GM23338 (cell line): Measurements from ENCODE around the gene IQGAP2. TPM values are rescaled to one million over a fixed set of nuclear protein-coding genes. Genes with fewer than 3 reads are reported as not detected.

Experiments used
- ATAC-seq: fragments of 200-7000 bp; cut with Tn5 transposase; 3 replicates; pipeline ENCODE4 v1.9.1; 2020
- DNase-seq: peaks from one replicate; pipeline ENCODE4 v3.0.0-alpha.2; 2015; ENCODE audit warnings: low spot score
- H2AFZ ChIP-seq: fragments of 200-600 bp; sonication (generic); 2 replicates; pipeline ENCODE4 v1.8.0; 2016; ENCODE audit warnings: antibody characterized with exemption, mild to moderate bottlenecking, moderate library complexity
- H3F3A ChIP-seq: fragments of 200-600 bp; sonication (generic); replicated peaks from 2 replicates; pipeline ENCODE4 v1.8.0; 2017; ENCODE audit warnings: antibody characterized with exemption, mixed run types, low read depth
- H3K27ac ChIP-seq: fragments of 200-600 bp; sonication (generic); 2 replicates; pipeline ENCODE4 v1.6.1; 2016; ENCODE audit warnings: low read depth
- H3K27me3 ChIP-seq: fragments of 200-600 bp; sonication (generic); 2 replicates; pipeline ENCODE4 v1.8.0; 2016; ENCODE audit warnings: mild to moderate bottlenecking, mixed run types, moderate library complexity; ENCODE audit not compliant: insufficient read depth
- H3K36me3 ChIP-seq: fragments of 200-600 bp; sonication (generic); 2 replicates; pipeline ENCODE4 v1.8.0; 2016; ENCODE audit warnings: mild to moderate bottlenecking; ENCODE audit not compliant: insufficient read depth
- H3K4me1 ChIP-seq: fragments of 200-600 bp; sonication (generic); 2 replicates; pipeline ENCODE4 v1.8.0; 2016; ENCODE audit warnings: mild to moderate bottlenecking, moderate library complexity; ENCODE audit not compliant: insufficient read depth
- H3K4me2 ChIP-seq: fragments of 200-600 bp; sonication (generic); 2 replicates; pipeline ENCODE4 v1.7.1; 2017; ENCODE audit warnings: mixed run types
- H3K4me3 ChIP-seq: fragments of 200-600 bp; sonication (generic); 2 replicates; pipeline ENCODE4 v1.6.1; 2016; ENCODE audit warnings: mixed run types
- H3K79me2 ChIP-seq: fragments of 200-600 bp; sonication (generic); replicated peaks from 2 replicates; pipeline ENCODE4 v1.8.0; 2017; ENCODE audit warnings: mild to moderate bottlenecking; ENCODE audit not compliant: insufficient read depth
- H3K9me2 ChIP-seq: fragments of 200-600 bp; sonication (generic); 2 replicates; pipeline ENCODE4 v1.8.0; 2017; ENCODE audit not compliant: insufficient read depth
- H4K20me1 ChIP-seq: fragments of 200-600 bp; sonication (generic); replicated peaks from 2 replicates; pipeline ENCODE4 v1.8.0; 2017; ENCODE audit warnings: mild to moderate bottlenecking; ENCODE audit not compliant: insufficient read depth
- H3K27ac Mint-ChIP-seq: 2 replicates; pipeline ENCODE4 v1.8.0; 2020; ENCODE audit warnings: inconsistent platforms, mild to moderate bottlenecking, moderate library complexity, mixed read lengths
- H3K27me3 Mint-ChIP-seq: 3 replicates; pipeline ENCODE4 v1.8.0; 2022; ENCODE audit warnings: low read depth, mild to moderate bottlenecking, moderate library complexity, mixed read lengths, inconsistent platforms; ENCODE audit not compliant: insufficient read depth, poor library complexity
- H3K36me3 Mint-ChIP-seq: 3 replicates; pipeline ENCODE4 v1.8.0; 2021; ENCODE audit warnings: low read depth, mild to moderate bottlenecking, inconsistent platforms, moderate library complexity, mixed read lengths
- H3K4me1 Mint-ChIP-seq: 3 replicates; pipeline ENCODE4 v1.8.0; 2020; ENCODE audit warnings: mild to moderate bottlenecking, inconsistent platforms, mixed read lengths
- H3K4me3 Mint-ChIP-seq: 3 replicates; pipeline ENCODE4 v1.8.0; 2021; ENCODE audit warnings: moderate library complexity, mild to moderate bottlenecking, inconsistent platforms, mixed read lengths
- H3K9me3 Mint-ChIP-seq: 3 replicates; pipeline ENCODE4 v1.8.0; 2020; ENCODE audit warnings: moderate library complexity, mild to moderate bottlenecking, inconsistent platforms, mixed read lengths
- CREB1 ChIP-seq: fragments of 250-450 bp; sonication (Bioruptor Pico); IDR thresholded peaks from 2 replicates; pipeline ENCODE4 v1.5.0; 2020; ENCODE audit warnings: low read depth, mild to moderate bottlenecking, moderate library complexity
- CTCF ChIP-seq, 2 experiments: fragments of 200-600 bp in 1 of 2; sonication (generic) in 1 of 2; conservative IDR thresholded peaks; 2 replicates each; pipeline versions ENCODE4 v1.5.1 to v1.6.1; 2016 to 2017; ENCODE audit warnings: antibody characterized with exemption in 2 of 2, low read depth in 2 of 2, mild to moderate bottlenecking in 2 of 2, moderate library complexity in 1 of 2
- EZH2 ChIP-seq: fragments of 200-600 bp; sonication (generic); IDR thresholded peaks from one replicate; pipeline ENCODE4 v1.8.0; 2017; ENCODE audit warnings: antibody characterized with exemption, mild to moderate bottlenecking, low read depth; ENCODE audit not compliant: unreplicated experiment
- EZH2phosphoT487 ChIP-seq: fragments of 200-600 bp; sonication (generic); IDR thresholded peaks from one replicate; pipeline ENCODE4 v1.8.1; 2018; ENCODE audit warnings: antibody characterized with exemption; ENCODE audit not compliant: unreplicated experiment
- STAT1 ChIP-seq: IDR thresholded peaks from one replicate; pipeline ENCODE4 v1.6.1; 2016; ENCODE audit warnings: antibody characterized with exemption; ENCODE audit not compliant: unreplicated experiment
- ZNF462 ChIP-seq: fragments of 250-450 bp; sonication (Bioruptor Pico); IDR thresholded peaks from 2 replicates; pipeline ENCODE4 v1.5.0; 2020; ENCODE audit warnings: mild to moderate bottlenecking, moderate library complexity
- polyA plus RNA-seq: library from polyadenylated mRNA; unstranded; fragments of >200 nt; fragmentation: Nextera tagmentation; extraction: Ambion mirVana; gene quantifications from 2 replicates; pipeline ENCODE4 v1.2.1, GENCODE V29; 2016
- total RNA-seq: library from RNA; depleted of rRNA; stranded (reverse); fragments of >200 nt; shearing (Covaris generic); gene quantifications from 2 replicates; pipeline ENCODE4 v1.2.3, GENCODE V29; 2014

Gene IQGAP2
- total and polyA plus RNA-seq, 2 experiments from 2014 or later = 60.0 to 86.5 TPM

- TF ChIP-seq ZNF462 (CRISPR knock-in tag) = no peak
- no peak for TF ChIP-seq EZH2
- TF ChIP-seq EZH2phosphoT487 = no peak
- TF ChIP-seq STAT1 = no peak
These were observed 307.9 kb downstream of the IQGAP2 start (continued) for GRCh38 chr5:76710991-76711390.

- peaks cover 37% of the 10 kb centered on the region for H3K27me3 ChIP-seq
- H3K9me2 ChIP-seq = no peaks in the 10 kb centered on the region
- Mint-ChIP-seq H3K4me3 (peak overlapping the region; percentile 86), H3K27me3 (peaks cover 41% of the 10 kb centered on the region), H3K36me3 (no peaks in the 10 kb centered on the region; the same call in 2 of the 3 replicates), H3K27ac (no peak overlapping the region), H3K4me1 (peaks cover 16% of the 10 kb centered on the region), H3K9me3 (no peaks in the 10 kb centered on the region)
- ATAC-seq (peak; percentile 39), DNase-seq (peak; percentile 76)
- TF ChIP-seq EZH2 (no peak), CREB1 (no peak), CTCF (conservative IDR thresholded peaks at IDR 0.05; ENCODE audit: low read depth in 2 of 2) (no peak)
- H3K79me2 ChIP-seq = peaks cover 25% of the 10 kb centered on the region
- peak overlapping the region; percentile 94 for H3K4me2 ChIP-seq
- no peaks in the 10 kb centered on the region for H3K36me3 ChIP-seq
- H2AFZ ChIP-seq = peak overlapping the region; percentile 100
- peaks cover 13% of the 10 kb centered on the region for H3K4me1 ChIP-seq
- H3F3A ChIP-seq = 0 out of 2 replicates have a peak, but pooled peaks cover 4% of the 10 kb centered on the region
- peaks cover 10% of the 10 kb centered on the region; the same call in 1 of the 2 replicates for H4K20me1 ChIP-seq
- peak overlapping the region; percentile 93 for H3K4me3 ChIP-seq
- no peak overlapping the region for H3K27ac ChIP-seq
These were observed 311.8 kb downstream of the IQGAP2 start for GRCh38 chr5:76714751-76715485.
